ENCODE measurements around the gene RTL10. TPM values are rescaled to one million over a fixed set of nuclear protein-coding genes. Genes with fewer than 3 reads are reported as not detected.

RTL10 gene
- polyA plus RNA-seq, 1 donor (not counting 4 experiments of a cell fraction or from before 2014, with no cell fraction given) = 12.9 TPM

DNA sequence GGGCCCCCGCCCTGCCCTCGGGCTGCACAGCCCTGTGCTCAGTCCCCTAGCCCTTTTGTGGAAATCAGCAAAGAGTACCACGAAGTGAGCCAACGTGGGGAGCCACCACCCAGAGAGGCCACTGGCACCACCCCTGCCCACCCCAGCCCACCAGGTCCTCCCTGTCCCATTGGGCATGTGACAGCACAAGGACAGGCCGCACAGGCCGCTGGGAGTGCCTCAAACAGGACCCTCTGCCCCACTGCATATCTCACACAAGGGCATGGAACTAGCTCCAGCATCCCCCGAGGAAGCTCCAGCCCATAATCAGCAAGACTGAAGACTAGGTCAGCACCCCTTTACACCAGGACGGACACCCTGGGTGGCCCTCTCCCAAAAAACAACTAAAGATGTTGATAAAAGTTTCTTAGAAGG is 29.7 kb downstream of the RTL10 start:
- Histone ChIP-seq H3K9ac (ENCODE audit: control insufficient read depth, extremely low read depth, insufficient read depth, low read length) (peak overlapping the region; percentile 37), H4K20me1 (ENCODE audit: control insufficient read depth, extremely low read depth, insufficient read depth, low read length) (no peaks in the 10 kb centered on the region), H3K9me3 (ENCODE audit: control insufficient read depth, low read depth, low read length) (no peaks in the 10 kb centered on the region), H3K4me3 (ENCODE audit: control insufficient read depth in 2 of 3, extremely low read depth in 1 of 3, insufficient read depth in 2 of 3, low read depth in 1 of 3, low read length in 3 of 3) (no peak overlapping the region), H3K4me2 (ENCODE audit: control insufficient read depth, extremely low read depth, insufficient read depth, low read depth, low read length) (peak overlapping the region; percentile 67), H3K9me1 (ENCODE audit: control insufficient read depth, extremely low read depth, insufficient read depth, low read length) (peaks cover 4% of the 10 kb centered on the region), H3K27me3 (ENCODE audit: control insufficient read depth, extremely low read depth, insufficient read depth, low read length) (no peaks in the 10 kb centered on the region), H3K27ac (ENCODE audit: control insufficient read depth, insufficient read depth, low read length) (no peak overlapping the region), H3K4me1 (ENCODE audit: control insufficient read depth, extremely low read depth, insufficient read depth, low read length) (peaks cover 17% of the 10 kb centered on the region), H3K36me3 (ENCODE audit: control insufficient read depth in 2 of 2, extremely low read depth in 1 of 2, insufficient read depth in 2 of 2, low read length in 2 of 2) (no peaks in the 10 kb centered on the region), H2AFZ (ENCODE audit: control insufficient read depth, low read length) (no peak overlapping the region), H3K79me2 (ENCODE audit: control insufficient read depth, insufficient read depth, low read length) (no peaks in the 10 kb centered on the region)
- TF ChIP-seq, protein P1, sequence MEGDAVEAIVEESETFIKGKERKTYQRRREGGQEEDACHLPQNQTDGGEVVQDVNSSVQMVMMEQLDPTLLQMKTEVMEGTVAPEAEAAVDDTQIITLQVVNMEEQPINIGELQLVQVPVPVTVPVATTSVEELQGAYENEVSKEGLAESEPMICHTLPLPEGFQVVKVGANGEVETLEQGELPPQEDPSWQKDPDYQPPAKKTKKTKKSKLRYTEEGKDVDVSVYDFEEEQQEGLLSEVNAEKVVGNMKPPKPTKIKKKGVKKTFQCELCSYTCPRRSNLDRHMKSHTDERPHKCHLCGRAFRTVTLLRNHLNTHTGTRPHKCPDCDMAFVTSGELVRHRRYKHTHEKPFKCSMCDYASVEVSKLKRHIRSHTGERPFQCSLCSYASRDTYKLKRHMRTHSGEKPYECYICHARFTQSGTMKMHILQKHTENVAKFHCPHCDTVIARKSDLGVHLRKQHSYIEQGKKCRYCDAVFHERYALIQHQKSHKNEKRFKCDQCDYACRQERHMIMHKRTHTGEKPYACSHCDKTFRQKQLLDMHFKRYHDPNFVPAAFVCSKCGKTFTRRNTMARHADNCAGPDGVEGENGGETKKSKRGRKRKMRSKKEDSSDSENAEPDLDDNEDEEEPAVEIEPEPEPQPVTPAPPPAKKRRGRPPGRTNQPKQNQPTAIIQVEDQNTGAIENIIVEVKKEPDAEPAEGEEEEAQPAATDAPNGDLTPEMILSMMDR (optimal IDR thresholded peaks at IDR 0.05 in 1 of 3, IDR thresholded peaks at IDR 0.05 in 1 of 3, conservative IDR thresholded peaks at IDR 0.05 in 1 of 3; ENCODE audit: extremely low read depth in 1 of 3, insufficient read depth in 2 of 3, low read length in 3 of 3) = no peak
- TF ChIP-seq EZH2 (IDR thresholded peaks at IDR 0.05; ENCODE audit: low read length) = no peak
- DNase-seq (ENCODE audit: low read depth, low spot score) (no peak), FAIRE-seq (no peak)
- dilution Hi-C loops (cut with MboI; ENCODE audit: extremely low pct_ligation_motif_present, low sequenced_read_pairs) = no loop called here

DNA sequence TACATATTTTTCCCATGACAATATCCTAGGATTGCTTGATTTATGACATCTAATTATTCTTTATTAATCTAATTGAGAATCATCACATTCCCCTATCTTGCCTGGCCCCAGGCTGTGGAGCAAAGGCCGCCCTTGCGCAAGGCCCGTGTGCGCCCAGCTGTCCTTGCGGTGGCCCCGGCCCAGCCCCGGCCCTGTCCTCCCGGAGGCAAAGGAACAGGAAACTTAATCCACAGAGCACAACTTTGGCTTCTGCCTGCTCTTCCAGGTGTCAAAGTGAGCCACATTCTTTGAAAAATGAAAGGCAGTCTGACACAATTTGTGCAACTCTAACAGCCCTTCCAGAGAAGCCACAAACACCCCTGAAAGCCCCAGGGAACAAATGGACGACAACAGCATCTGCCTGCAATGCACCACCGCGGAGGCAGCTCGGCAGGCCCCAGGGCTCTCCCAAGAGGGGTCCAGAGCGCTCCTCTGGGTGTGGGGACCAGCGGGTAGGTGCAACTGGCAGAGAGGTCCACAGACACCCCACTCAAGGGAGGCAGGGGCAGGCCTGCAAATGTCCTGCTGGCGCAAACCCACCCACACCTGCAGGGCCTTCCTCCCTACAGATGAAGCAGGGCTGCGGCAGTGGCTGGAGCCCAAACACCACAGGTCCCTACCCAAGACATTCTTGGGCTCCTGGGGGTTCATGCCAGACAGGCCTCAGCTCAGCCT is 30.3 kb downstream of the RTL10 start:
- Histone ChIP-seq H3K36me3 (ENCODE audit: control insufficient read depth in 2 of 2, extremely low read depth in 1 of 2, insufficient read depth in 2 of 2, low read length in 2 of 2) (no peaks in the 10 kb centered on the region), H3K4me2 (ENCODE audit: control insufficient read depth, extremely low read depth, insufficient read depth, low read depth, low read length) (peak overlapping the region; percentile 67), H3K4me1 (ENCODE audit: control insufficient read depth, extremely low read depth, insufficient read depth, low read length) (peaks cover 17% of the 10 kb centered on the region), H3K9me3 (ENCODE audit: control insufficient read depth, low read depth, low read length) (no peaks in the 10 kb centered on the region), H3K9ac (ENCODE audit: control insufficient read depth, extremely low read depth, insufficient read depth, low read length) (peak overlapping the region; percentile 37), H3K27me3 (ENCODE audit: control insufficient read depth, extremely low read depth, insufficient read depth, low read length) (no peaks in the 10 kb centered on the region), H3K79me2 (ENCODE audit: control insufficient read depth, insufficient read depth, low read length) (no peaks in the 10 kb centered on the region), H2AFZ (ENCODE audit: control insufficient read depth, low read length) (peak overlapping the region; percentile 9), H4K20me1 (ENCODE audit: control insufficient read depth, extremely low read depth, insufficient read depth, low read length) (no peaks in the 10 kb centered on the region), H3K4me3 (ENCODE audit: control insufficient read depth in 2 of 3, extremely low read depth in 1 of 3, insufficient read depth in 2 of 3, low read depth in 1 of 3, low read length in 3 of 3) (no peak overlapping the region), H3K9me1 (ENCODE audit: control insufficient read depth, extremely low read depth, insufficient read depth, low read length) (peaks cover 4% of the 10 kb centered on the region), H3K27ac (ENCODE audit: control insufficient read depth, insufficient read depth, low read length) (peak overlapping the region; percentile 48)
- DNase-seq (ENCODE audit: low read depth, low spot score) (no peak), FAIRE-seq (no peak)
- TF ChIP-seq, protein P1 (optimal IDR thresholded peaks at IDR 0.05 in 1 of 3, IDR thresholded peaks at IDR 0.05 in 1 of 3, conservative IDR thresholded peaks at IDR 0.05 in 1 of 3; ENCODE audit: extremely low read depth in 1 of 3, insufficient read depth in 2 of 3, low read length in 3 of 3) = no peak
- TF ChIP-seq EZH2 (IDR thresholded peaks at IDR 0.05; ENCODE audit: low read length) = no peak
- dilution Hi-C loops (cut with MboI; ENCODE audit: extremely low pct_ligation_motif_present, low sequenced_read_pairs) = no loop called here
